T-cell (primary cell): ENCODE data around the gene AREL1. TPM values are rescaled to one million over a fixed set of nuclear protein-coding genes. Genes with fewer than 3 reads are reported as not detected.

Experiments
- ATAC-seq, 4 experiments: fragments of 200-7000 bp in 3 of 4; fragments of 150-1000 bp in 1 of 4; cut with Tn5 transposase; replicated peaks in 1 of 4; 1 replicate in 3 of 4; 2 replicates in 1 of 4; pipeline ENCODE4 v1.10.0; 2021; ENCODE audit warnings: moderate library complexity in 3 of 4, mild to moderate bottlenecking in 2 of 4, moderate number of reproducible peaks in 1 of 4
- CTCF ChIA-PET, 2 donors: fragments of 300-600 bp; sonication (Branson Sonifier 250); formaldehyde crosslinking; loops; one replicate each; lab custom pipeline; 2022; ENCODE audit warnings: antibody characterized with exemption in 2 of 2; lab: Charles Lee
- POLR2A ChIA-PET, 2 donors: fragments of 300-600 bp; sonication (Branson Sonifier 250); formaldehyde crosslinking; loops; one replicate each; lab custom pipeline; 2022; ENCODE audit warnings: antibody characterized with exemption in 2 of 2; lab: Charles Lee
- DNase-seq, 35 experiments: peaks; one replicate each; pipeline versions ENCODE4 v3.0.0 to v3.0.0-alpha.2; 2013 to 2023
- H3K27ac ChIP-seq: one replicate; pipeline ENCODE4 v1.5.1; 2013; ENCODE audit warnings: low read length
- H3K27me3 ChIP-seq, 2 experiments: replicated peaks in 1 of 2; 1 replicate in 1 of 2; 2 replicates in 1 of 2; pipeline versions ENCODE4 v1.6.1 to v1.7.0; 2013; ENCODE audit warnings: low read length in 1 of 2, mixed read lengths in 1 of 2; ENCODE audit not compliant: control insufficient read depth in 2 of 2, insufficient read depth in 2 of 2; ENCODE audit errors: extremely low read depth in 1 of 2
- H3K36me3 ChIP-seq, 2 donors: 1 replicate in 1 of 2; 2 replicates in 1 of 2; pipeline versions ENCODE4 v1.6.1 to v1.7.0; 2013; ENCODE audit warnings: low read length in 1 of 2; ENCODE audit not compliant: control insufficient read depth in 2 of 2, insufficient read depth in 1 of 2; ENCODE audit errors: extremely low read depth in 1 of 2
- H3K4me1 ChIP-seq, 2 experiments: 1 replicate in 1 of 2; 2 replicates in 1 of 2; pipeline versions ENCODE4 v1.6.1 to v1.7.0; 2013; ENCODE audit warnings: low read length in 2 of 2, mixed read lengths in 1 of 2; ENCODE audit not compliant: insufficient read depth in 2 of 2, control insufficient read depth in 1 of 2; ENCODE audit errors: extremely low read depth in 1 of 2
- H3K4me3 ChIP-seq, 2 donors: 1 replicate in 1 of 2; 2 replicates in 1 of 2; pipeline versions ENCODE4 v1.5.1 to v1.7.0; 2013; ENCODE audit warnings: mild to moderate bottlenecking in 2 of 2, low read length in 1 of 2, moderate library complexity in 1 of 2; ENCODE audit not compliant: control insufficient read depth in 1 of 2; ENCODE audit errors: extremely low read depth in 1 of 2
- H3K9me3 ChIP-seq: 2 replicates; pipeline ENCODE4 v1.7.0; 2013
- H3K27ac Mint-ChIP-seq, 2 donors: one replicate each; pipeline ENCODE4 v1.8.0; 2020 to 2021; ENCODE audit warnings: mild to moderate bottlenecking in 2 of 2, mixed read lengths in 2 of 2
- H3K27me3 Mint-ChIP-seq, 2 donors: one replicate each; pipeline ENCODE4 v1.8.0; 2021 to 2022; ENCODE audit warnings: mixed read lengths in 2 of 2
- H3K36me3 Mint-ChIP-seq: one replicate; pipeline ENCODE4 v1.8.0; 2021; ENCODE audit warnings: mixed read lengths
- H3K4me1 Mint-ChIP-seq, 3 donors: one replicate each; pipeline ENCODE4 v1.8.0; 2020 to 2022; ENCODE audit warnings: mixed read lengths in 3 of 3, mild to moderate bottlenecking in 1 of 3
- H3K4me3 Mint-ChIP-seq, 3 donors: one replicate each; pipeline ENCODE4 v1.8.0; 2020 to 2022; ENCODE audit warnings: mild to moderate bottlenecking in 3 of 3, mixed read lengths in 3 of 3, moderate library complexity in 3 of 3
- H3K9me3 Mint-ChIP-seq, 3 donors: one replicate each; pipeline ENCODE4 v1.8.0; 2020 to 2022; ENCODE audit warnings: mixed read lengths in 3 of 3
- WGBS: methylation state at CpG from one replicate; pipeline ENCODE4 v1.1.5; 2013; ENCODE audit warnings: missing lambda C conversion rate; ENCODE audit not compliant: insufficient coverage; 5-methylcytosine and 5-hydroxymethylcytosine counted together
- total RNA-seq, 35 experiments: library from RNA in 6 of 35; stranded (reverse) in 6 of 35; fragments of 120-200 nt in 1 of 35; gene quantifications; one replicate each; pipeline versions ENCODE4 v1.2.1 to v1.2.4 and lab custom pipeline; 2013 to 2026

AREL1 gene
- total RNA-seq, 5 donors from 2014 or later (not counting 1 experiment from before 2014, with no cell fraction given): 38.7 to 46.2 (median 42.3) TPM

GRCh38 chr14:74620923-74621322 lies 92.0 kb downstream of the AREL1 start:
- H3K36me3 ChIP-seq: no peaks in the 10 kb centered on the region
- peaks cover 0 to 3% of the 10 kb centered on the region in 2 experiments for H3K27me3 ChIP-seq
- H3K36me3 Mint-ChIP-seq: no peaks in the 10 kb centered on the region
- H3K4me3 Mint-ChIP-seq: peak overlapping the region in 1 of 3 donors; percentile 84
- no peaks in the 10 kb centered on the region for H3K9me3 Mint-ChIP-seq
- no peaks in the 10 kb centered on the region for H3K9me3 ChIP-seq
- DNase-seq: no peak
- CTCF ChIA-PET: no interaction called here
- H3K27me3 Mint-ChIP-seq: peaks cover 0 to 2% of the 10 kb centered on the region in 2 donors
- ATAC-seq: no peak
- peaks cover 39 to 53% (median 46%) of the 10 kb centered on the region in 3 donors for H3K4me1 Mint-ChIP-seq
- POLR2A ChIA-PET: no interaction called here
- WGBS: 96% methylated on average over 3 of the region's 3 CpGs
- peaks cover 12 to 61% of the 10 kb centered on the region in 2 experiments for H3K4me1 ChIP-seq
- H3K4me3 ChIP-seq: no peak overlapping the region
- no peak overlapping the region for H3K27ac Mint-ChIP-seq
- no peak overlapping the region for H3K27ac ChIP-seq

- no CpG with 5 or more reads among the region's 2 CpGs for WGBS
- peaks cover 43 to 57% (median 49%) of the 10 kb centered on the region in 3 donors for H3K4me1 Mint-ChIP-seq
- ATAC-seq (peak in 3 of 4 experiments; percentile 17 to 57 (median 29)), DNase-seq (peak in 4 of 35 experiments; percentile 14 to 38 (median 16))
- Histone ChIP-seq H3K27me3 (peaks cover 0 to 7% of the 10 kb centered on the region in 2 experiments), H3K27ac (no peak overlapping the region), H3K9me3 (no peaks in the 10 kb centered on the region), H3K4me1 (peaks cover 12 to 65% of the 10 kb centered on the region in 2 experiments), H3K36me3 (no peaks in the 10 kb centered on the region), H3K4me3 (no peak overlapping the region)
- H3K27ac Mint-ChIP-seq: peak overlapping the region; percentile 59 to 67
- ChIA-PET POLR2A (no interaction called here), CTCF (interaction anchor here in 1 of 2 donors (1.0 kb wide), 1 partner anchor 12 kb away, joined by 3 read pairs; no protein-coding TSS in a partner anchor)
- H3K4me3 Mint-ChIP-seq: peak overlapping the region in 2 of 3 donors; percentile 34 to 84
- H3K36me3 Mint-ChIP-seq: no peaks in the 10 kb centered on the region
- H3K9me3 Mint-ChIP-seq: no peaks in the 10 kb centered on the region
- peaks cover 0 to 2% of the 10 kb centered on the region in 2 donors for H3K27me3 Mint-ChIP-seq
Measured at GRCh38 chr14:74620497-74620921, 92.4 kb downstream of the AREL1 start.

GRCh38 chr14:74619672-74620131 lies 93.2 kb downstream of the AREL1 start:
- Mint-ChIP-seq H3K4me3 (peak overlapping the region in 1 of 3 donors; percentile 84), H3K9me3 (no peaks in the 10 kb centered on the region), H3K27ac (peak overlapping the region; percentile 13 to 59), H3K4me1 (peaks cover 51 to 64% (median 54%) of the 10 kb centered on the region in 3 donors), H3K36me3 (no peaks in the 10 kb centered on the region), H3K27me3 (peaks cover 0 to 2% of the 10 kb centered on the region in 2 donors)
- ChIA-PET CTCF (interaction anchor here (0.5 to 3.4 kb wide), 4 partner anchors 10 to 15 kb away, joined by 3 to 39 read pairs (median 7); no protein-coding TSS in a partner anchor), POLR2A (interaction anchor here (0.5 to 1.4 kb wide), 2 partner anchors 11 to 143 kb away, joined by 3 to 4 read pairs; no protein-coding TSS in a partner anchor)
- Histone ChIP-seq H3K36me3 (no peaks in the 10 kb centered on the region), H3K9me3 (no peaks in the 10 kb centered on the region), H3K27ac (no peak overlapping the region), H3K27me3 (peaks cover 0 to 9% of the 10 kb centered on the region in 2 experiments), H3K4me3 (no peak overlapping the region), H3K4me1 (peaks cover 12 to 71% of the 10 kb centered on the region in 2 experiments)
- DNase-seq (no peak), ATAC-seq (no peak)
- WGBS: 92% methylated on average over 5 of the region's 6 CpGs

GRCh38 chr14:74618078-74618952 lies 94.6 kb downstream of the AREL1 start:
- Mint-ChIP-seq H3K4me1 (peaks cover 59 to 73% (median 63%) of the 10 kb centered on the region in 3 donors), H3K27me3 (peaks cover 0 to 4% of the 10 kb centered on the region in 2 donors), H3K9me3 (no peaks in the 10 kb centered on the region), H3K27ac (peak overlapping the region; percentile 92 to 94), H3K36me3 (no peaks in the 10 kb centered on the region), H3K4me3 (peak overlapping the region; percentile 63 to 84 (median 73))
- Histone ChIP-seq H3K9me3 (no peaks in the 10 kb centered on the region), H3K4me3 (peak overlapping the region; percentile 20 to 37), H3K36me3 (no peaks in the 10 kb centered on the region), H3K27ac (peak overlapping the region; percentile 88), H3K4me1 (peaks cover 12 to 78% of the 10 kb centered on the region in 2 experiments), H3K27me3 (peaks cover 0 to 13% of the 10 kb centered on the region in 2 experiments)
- ChIA-PET CTCF (interaction anchor here (0.5 to 3.4 kb wide), 13 partner anchors 9 to 470 kb away, joined by 3 to 39 read pairs (median 3); partner anchors contain the start of gene RPS6KL1 (in 1 of the 2)), POLR2A (interaction anchor here (0.6 to 1.4 kb wide), 6 partner anchors 9 to 830 kb away, joined by 3 to 10 read pairs (median 4); no protein-coding TSS in a partner anchor)
- peak; percentile 38 to 90 (median 65) for DNase-seq
- ATAC-seq: peak; percentile 87 to 92 (median 90)
- 17% methylated on average over 3 of the region's 10 CpGs for WGBS

GRCh38 chr14:74616996-74617700 lies 95.7 kb downstream of the AREL1 start:
- DNase-seq: peak in 2 of 35 experiments; percentile 16 to 43
- Mint-ChIP-seq H3K27me3 (peaks cover 0 to 4% of the 10 kb centered on the region in 2 donors), H3K27ac (peak overlapping the region in 1 of 2 donors; percentile 92), H3K4me1 (peaks cover 59 to 73% (median 63%) of the 10 kb centered on the region in 3 donors), H3K4me3 (no peak overlapping the region), H3K36me3 (no peaks in the 10 kb centered on the region), H3K9me3 (no peaks in the 10 kb centered on the region)
- Histone ChIP-seq H3K27ac (peak overlapping the region; percentile 88), H3K36me3 (no peaks in the 10 kb centered on the region), H3K4me3 (no peak overlapping the region), H3K9me3 (no peaks in the 10 kb centered on the region), H3K4me1 (peaks cover 12 to 88% of the 10 kb centered on the region in 2 experiments), H3K27me3 (peaks cover 0 to 17% of the 10 kb centered on the region in 2 experiments)
- ATAC-seq: no peak
- ChIA-PET POLR2A (interaction anchor here in 1 of 2 donors (0.6 kb wide), 1 partner anchor 266 kb away, joined by 9 read pairs; no protein-coding TSS in a partner anchor), CTCF (interaction anchor here in 1 of 2 donors (0.9 to 3.4 kb wide), 2 partner anchors 8 to 306 kb away, joined by 3 to 39 read pairs; partner anchors contain the start of gene RPS6KL1)
- WGBS: 95% methylated on average over 8 of the region's 13 CpGs
